Epithelial cell of umbilical artery (primary cell): ENCODE data around the gene C8B. TPM values are rescaled to one million over a fixed set of nuclear protein-coding genes. Genes with fewer than 3 reads are reported as not detected.

Experiments used
- total RNA-seq: library from RNA; depleted of rRNA; stranded (reverse); fragments of >200 nt; gene quantifications from 2 replicates; pipeline ENCODE4 v1.2.3, GENCODE V29; 2014

C8B gene
- total RNA-seq: not detected in 2 replicates

DNA sequence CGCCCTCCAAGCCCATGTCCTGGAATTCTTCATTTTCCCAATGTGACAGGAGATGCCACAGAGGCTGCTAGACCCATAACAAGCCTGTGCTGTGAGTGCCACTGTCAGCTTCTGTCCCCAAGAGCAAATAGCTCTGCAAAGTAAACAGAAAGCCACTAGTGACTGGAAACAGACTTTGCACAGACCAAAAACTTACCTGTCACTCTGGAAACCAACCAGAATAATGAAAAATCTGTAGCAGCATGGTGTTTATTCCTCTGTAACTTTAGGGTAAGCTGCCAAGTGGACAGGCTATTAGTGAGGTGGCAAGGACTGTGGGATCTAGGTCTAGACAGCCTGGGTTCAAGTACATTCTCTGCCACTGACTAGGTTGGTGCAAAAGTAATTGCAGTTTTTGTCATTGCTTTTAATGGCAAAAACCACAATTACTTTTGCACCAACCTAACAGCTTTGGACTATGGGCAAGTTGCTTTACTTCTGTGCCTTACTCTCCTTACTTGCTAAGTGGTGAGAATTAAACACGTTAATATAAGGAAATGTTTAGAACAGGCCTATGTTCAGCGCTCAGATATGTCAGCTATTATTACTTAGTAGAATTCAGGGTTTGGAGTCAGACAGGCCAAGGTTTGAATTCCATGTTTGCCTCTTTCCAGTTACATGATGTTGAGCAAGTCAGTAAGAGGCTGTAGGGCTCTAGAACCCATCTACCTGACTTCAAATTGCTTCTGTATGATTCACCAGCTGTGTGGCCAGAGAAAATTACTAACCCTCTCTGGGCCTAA, at the start of gene C8B:
Gene C8B, minus strand, starts transcription at position 100 of the 782 bp plus-strand sequence. Its CDS starts 67 bp downstream, at position 33.

Other genes with a start within 250 kb of the C8B start
- gene FYB2, start 146.6 kb downstream of the C8B start, total RNA-seq: not detected in 2 replicates
- gene C8A, start 111.2 kb downstream of the C8B start, total RNA-seq: not detected in 2 replicates